Fibroblast of skin of left quadriceps (primary cell): ENCODE data around the gene TM2D3.

Source experiments
- DNase-seq, 2 experiments: peaks; one replicate each; pipeline ENCODE4 v3.0.0-alpha.2; 2013; ENCODE audit warnings: low read depth in 2 of 2

Gene TM2D3, protein sequence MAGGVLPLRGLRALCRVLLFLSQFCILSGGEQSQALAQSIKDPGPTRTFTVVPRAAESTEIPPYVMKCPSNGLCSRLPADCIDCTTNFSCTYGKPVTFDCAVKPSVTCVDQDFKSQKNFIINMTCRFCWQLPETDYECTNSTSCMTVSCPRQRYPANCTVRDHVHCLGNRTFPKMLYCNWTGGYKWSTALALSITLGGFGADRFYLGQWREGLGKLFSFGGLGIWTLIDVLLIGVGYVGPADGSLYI

GRCh38 chr15:101652098-101652785 lies at the start of gene TM2D3:
TSS of gene TM2D3 (minus strand) at chr15:101652381. CDS start at chr15:101652361, 20 bp downstream.
- DNase-seq = peak; percentile 78 to 80

DNA sequence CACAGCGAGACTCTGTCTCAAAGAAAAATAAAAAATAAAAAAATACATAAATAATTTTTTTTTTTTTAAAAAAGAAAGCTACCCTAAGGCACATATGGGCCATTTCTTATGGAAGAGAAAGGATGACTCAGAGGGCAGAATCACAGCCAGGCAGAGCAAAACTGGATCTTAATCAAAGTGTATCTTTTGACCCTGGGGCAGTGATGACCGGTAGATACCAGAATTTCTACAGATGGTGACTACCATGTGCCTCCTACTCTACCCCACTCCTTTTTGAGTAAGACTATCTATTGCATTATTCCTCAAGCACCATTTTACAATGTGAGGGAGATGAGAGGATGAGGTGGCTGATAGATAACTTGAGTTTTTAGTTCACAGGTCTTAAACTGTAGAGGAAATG lies 46.1 kb upstream of the TM2D3 start:
- DNase-seq = no peak

- DNase-seq = no peak
Measured at GRCh38 chr15:101697488-101697887, 45.3 kb upstream of the TM2D3 start.

DNA sequence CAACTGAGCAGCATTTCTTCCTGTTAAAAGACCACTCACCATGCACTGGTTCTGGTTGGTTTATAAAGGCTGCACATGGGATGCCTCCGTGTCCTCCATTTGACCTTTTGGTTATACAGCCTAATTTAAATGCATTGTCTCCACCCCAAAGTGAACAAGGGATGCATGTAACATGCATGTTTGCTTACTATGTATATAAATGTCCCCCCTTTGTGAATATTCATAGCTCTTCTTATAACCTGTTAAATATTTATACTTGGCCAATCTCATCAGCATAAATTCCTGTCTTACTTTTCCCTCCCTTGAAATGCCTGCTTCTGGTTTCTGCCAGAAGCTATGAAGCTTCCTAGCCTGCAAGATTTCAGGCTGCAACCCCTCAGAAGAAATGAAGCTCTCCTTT lies 44.6 kb upstream of the TM2D3 start:
- DNase-seq = no peak

DNA sequence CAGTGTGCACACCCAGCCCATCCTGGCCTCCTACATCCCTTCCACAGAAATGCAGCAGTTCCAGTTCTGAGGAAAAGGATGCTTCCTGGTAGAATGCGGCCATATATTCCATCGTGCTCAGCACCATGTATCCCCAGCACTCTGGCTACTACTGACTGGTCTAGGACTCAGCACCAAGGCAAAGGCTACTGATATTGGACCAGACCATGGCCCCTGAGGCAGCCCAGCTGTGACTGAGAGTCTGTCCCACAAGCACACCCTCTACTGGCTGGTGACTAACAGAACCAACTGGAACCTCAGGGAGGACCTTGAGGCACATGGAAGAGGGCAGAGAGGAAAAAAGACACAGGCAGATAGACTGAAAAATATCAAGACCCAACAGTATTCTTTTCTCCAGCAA lies 42.1 kb upstream of the TM2D3 start:
- DNase-seq = no peak

DNA sequence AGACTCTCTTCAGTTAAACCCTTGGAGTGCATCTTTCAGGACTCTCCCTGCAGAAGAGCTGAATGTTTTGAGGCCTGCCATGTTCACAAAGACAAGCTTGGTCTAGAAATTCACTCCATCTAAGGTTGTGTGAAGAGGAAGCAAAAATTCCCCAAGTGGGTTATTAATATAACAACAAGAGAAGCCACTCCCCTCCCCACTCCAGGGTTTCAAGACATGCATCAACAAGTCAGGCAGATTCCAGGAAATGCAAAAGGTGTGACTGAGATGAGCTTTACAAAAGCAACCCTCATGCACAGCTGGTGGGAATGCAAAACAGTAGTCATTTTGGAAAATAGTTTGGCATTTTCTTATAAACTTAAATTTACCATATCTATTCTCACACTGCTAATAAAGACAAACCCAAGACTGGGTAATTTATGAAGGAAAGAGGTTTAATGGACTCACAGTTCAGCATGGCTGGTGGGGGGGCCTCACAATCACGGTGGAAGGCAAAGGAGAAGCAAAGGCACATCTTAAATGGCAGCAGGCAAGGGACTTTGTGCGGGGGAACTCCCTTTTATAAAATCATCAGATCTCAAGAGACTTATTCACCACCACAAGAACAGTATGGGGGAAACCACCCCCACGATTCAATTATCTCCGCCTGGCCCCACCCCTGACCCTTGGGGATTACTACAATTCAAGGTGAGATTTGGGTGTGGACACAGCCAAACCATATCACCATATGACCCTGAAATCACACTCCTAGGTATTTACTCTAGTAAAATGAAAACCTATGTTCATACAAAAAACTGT lies 40.8 kb upstream of the TM2D3 start:
- no peak for DNase-seq

GRCh38 chr15:101689901-101690300 lies 37.7 kb upstream of the TM2D3 start:
- no peak for DNase-seq

DNA sequence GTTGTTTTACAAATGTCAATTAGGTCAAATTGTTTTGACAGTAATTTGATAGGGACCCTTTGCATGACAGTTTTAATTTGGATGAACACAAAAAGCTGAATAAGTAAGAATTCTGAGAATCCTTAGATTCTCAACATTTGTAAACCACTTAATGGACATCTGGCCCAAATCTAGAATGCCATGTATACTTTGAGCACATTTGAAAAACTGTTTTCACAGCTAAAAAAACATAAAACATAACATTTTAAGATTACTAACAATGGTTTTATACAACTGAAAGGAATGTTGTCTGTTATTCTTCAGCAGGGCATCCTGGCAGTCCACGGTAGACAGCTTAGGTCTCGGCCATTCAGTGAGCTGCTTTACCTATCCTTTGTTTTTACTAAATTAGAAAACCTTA lies 34.5 kb upstream of the TM2D3 start:
- DNase-seq = no peak

DNA sequence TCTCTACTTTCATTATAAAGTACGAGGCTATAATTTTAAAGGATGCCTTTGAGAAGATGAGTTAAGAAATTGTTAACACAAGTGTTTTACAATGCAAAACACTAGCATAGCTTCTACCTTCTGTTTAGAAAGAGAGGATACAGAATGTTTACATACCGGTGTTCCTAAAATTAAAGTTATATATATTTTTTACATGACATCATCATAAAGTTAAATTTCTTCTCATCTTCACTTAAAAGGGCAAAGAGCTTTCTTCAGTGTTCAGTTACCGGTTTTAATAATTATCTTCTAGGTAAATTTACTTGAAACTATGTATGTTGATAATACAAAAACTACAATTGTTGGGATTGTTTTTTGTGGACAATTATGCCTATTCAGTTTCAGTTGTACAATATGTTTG lies 32.7 kb upstream of the TM2D3 start:
- DNase-seq = no peak

DNA sequence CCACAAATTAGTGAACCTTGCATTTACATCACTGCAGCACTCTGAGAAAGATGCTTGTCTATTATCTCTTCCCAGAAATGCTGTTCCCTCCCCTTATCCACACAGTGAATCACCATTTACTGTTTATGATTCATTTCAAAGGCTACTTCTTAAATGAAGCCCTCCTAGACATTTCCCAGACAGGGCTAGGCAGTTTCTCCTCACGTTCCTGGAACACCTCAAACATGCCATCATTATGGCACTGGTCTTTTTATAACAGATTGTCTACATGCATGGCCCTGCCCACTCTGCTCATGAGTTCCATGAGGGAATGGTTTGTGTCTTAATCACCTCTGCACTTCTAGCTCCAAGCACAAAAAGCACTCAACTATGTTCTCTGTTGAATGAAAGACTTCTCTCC lies 32.2 kb upstream of the TM2D3 start:
- DNase-seq = peak; percentile 36 to 39

DNA sequence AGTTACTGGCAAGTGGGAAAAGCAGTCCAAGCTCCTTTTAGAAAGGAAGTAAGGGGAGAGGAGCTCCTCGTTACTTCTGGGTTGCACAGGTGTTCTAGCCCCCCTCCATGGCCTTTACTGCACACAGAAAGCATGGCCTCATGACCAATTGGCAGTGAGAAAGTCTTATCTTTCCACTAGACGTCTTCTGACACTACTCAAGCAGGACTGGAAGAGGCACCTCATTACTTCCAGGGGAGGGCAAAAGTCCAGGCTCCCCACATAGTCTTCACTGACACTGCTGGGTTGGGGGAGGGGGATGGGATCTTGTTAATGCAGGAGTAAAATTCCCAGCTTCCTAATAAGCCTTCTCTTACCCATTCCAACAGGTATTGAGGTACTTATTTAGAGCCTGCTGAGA lies 27.6 kb upstream of the TM2D3 start:
- DNase-seq = no peak

DNA sequence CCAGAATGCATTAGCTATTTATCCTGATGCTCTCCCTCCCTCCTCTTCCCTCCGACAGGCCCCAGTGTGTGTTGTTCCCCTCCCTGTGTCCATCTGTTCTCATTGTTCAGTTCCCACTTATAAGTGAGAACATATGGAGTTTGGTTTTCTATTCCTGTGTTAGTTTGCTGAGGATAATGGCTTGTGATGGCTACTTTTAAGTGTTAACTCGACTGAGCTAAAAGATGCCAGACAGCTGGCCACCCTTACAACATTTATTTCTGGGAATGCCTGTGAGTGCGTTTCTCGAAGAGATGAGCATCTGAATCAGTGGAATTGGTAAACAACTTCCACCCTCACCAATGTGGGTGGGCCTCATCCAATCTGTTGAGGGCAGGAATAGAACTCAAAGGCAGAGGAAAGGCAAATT lies 24.7 kb upstream of the TM2D3 start:
- peak; percentile 56 to 59 for DNase-seq

DNA sequence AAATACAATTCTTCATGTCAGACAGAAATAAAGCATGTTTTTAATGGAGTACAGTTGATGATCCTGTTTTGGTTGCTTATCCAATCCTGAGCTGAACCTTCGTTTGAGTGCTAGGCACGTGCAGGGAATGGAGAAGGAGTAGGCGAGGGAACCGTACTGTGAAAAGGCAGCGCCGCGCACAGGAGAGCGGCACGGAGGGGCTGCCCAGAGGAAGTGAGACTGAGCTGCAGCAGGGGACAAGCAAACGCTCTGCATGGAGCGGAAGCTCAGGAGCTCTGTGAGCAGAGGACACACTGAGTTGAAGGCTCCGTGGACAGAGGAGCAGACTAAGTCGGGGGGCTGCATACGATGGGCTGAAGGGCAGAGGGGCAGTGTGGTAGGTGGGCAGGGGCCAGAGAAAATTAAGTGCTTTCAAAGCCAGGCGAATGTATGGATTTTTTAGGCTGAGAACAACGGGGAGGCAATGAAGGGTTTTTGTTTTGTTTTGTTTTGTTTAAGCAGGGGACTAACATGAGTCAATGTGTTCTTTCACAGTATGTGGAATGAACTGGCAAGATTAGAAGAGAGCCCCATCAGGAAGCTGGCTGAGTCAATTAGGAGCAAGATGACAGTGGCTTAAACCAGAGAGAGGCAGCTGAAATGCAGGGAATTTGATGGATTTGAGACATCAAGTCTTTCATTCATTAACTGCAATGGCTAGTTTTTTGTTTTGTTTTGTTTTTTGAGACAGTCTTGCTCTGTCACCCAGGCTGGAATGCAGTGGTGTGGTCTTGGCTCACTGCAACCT lies 23.8 kb upstream of the TM2D3 start:
- no peak for DNase-seq

DNA sequence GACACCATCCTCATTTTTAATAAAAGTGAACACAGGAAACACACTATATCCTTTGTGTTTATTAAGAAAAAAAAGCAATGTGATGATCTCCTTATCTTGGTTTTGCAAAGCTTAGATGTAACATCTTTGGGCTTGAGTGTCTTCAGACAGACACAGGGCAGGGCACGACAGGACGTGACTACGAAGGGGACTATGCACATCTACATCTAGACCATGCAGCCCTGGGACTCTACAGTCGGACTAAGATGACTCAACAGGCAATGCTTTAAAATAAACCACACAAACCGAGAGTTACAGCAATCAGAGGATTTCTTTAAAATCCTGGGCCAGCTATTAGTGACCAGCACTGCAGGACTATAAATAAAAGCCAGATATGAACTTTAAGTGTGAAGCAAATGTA lies 22.8 kb upstream of the TM2D3 start:
- DNase-seq = peak; percentile 56 to 58

DNA sequence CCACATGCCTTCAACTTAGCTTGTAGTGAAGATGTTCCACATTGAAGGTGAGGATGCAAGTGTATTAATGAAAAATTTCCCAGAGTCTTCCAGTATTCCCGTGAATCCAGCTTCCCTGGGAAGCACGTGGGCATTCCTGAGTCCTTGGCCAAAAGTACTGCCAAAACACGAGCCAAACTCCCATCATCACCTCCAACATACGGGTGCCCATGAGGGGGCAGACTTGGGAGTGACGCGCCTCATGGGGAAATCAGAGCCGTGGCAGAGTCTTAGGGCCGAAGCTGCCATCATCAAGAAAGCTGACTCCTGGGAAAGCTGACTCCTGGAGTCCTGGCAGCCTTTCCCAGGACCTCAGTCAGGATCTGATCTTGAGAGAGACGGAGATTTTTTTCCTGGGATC lies 20.1 kb upstream of the TM2D3 start:
- no peak for DNase-seq

DNA sequence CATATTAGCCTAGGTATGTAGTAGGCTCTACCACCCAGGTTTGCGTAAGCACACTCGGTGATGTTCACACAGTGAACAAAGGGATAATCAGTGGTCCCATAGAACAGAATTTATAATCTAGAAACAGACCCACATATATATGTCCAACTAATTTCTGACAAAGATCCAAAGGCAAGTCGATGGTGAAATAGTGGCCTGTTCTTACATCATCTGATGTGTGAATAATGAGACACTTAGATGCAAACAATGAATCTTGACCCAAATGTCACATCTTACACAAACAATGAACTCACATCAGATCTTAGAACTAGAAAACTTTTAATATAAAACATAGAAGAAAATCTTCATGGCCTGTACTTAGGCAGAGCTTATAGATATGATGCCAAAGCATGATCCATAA lies 17.6 kb upstream of the TM2D3 start:
- no peak for DNase-seq

GRCh38 chr15:101667881-101668280 lies 15.7 kb upstream of the TM2D3 start:
- no peak for DNase-seq

DNA sequence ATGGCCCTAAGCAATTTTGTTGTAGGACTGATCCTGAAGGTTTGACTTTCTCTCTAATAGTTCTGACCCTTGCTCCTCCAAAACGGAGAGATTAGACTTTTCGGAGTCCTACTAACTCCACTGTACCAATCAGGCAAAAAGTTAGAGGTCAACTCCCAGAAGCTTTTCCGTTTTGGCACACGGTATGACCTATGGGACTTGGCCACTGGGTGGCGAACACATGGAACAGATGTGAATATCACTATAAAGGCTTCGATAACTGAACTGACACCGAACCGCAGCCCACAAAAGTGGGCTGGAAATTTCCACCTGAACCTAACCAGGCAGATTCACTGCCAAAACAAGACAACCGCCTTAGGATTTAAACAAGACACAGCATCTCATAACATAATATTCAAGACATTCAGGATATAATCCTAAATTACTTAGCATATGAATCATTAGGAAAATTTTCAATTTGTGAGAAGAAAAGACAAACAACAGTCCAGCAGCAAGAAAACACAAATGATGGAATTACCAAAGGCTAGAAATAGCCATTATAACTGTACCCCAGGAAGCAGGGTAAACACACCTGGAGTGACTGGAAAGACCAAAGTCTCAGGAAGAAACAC lies 12.2 kb upstream of the TM2D3 start:
- DNase-seq = no peak

DNA sequence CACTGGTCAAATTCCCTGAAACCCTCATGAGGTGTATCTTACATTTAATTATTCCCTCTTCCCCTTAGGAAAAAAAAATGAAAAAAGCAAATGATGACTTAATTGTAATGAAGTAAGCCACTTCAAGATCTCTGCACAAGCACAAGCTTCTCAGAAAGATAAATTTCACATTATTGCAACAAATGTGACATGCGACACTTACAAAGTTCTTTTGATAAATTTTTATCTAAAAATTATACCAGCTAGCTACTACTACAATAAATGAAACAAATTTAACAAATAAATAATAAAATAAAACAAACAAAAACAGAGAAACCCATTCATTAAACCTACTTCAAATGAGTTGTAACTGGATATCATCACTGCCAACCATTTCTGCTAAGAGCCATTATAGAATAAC lies 10.0 kb upstream of the TM2D3 start:
- DNase-seq = no peak

- DNase-seq = no peak
Measured at GRCh38 chr15:101660005-101660404, 7.8 kb upstream of the TM2D3 start.

DNA sequence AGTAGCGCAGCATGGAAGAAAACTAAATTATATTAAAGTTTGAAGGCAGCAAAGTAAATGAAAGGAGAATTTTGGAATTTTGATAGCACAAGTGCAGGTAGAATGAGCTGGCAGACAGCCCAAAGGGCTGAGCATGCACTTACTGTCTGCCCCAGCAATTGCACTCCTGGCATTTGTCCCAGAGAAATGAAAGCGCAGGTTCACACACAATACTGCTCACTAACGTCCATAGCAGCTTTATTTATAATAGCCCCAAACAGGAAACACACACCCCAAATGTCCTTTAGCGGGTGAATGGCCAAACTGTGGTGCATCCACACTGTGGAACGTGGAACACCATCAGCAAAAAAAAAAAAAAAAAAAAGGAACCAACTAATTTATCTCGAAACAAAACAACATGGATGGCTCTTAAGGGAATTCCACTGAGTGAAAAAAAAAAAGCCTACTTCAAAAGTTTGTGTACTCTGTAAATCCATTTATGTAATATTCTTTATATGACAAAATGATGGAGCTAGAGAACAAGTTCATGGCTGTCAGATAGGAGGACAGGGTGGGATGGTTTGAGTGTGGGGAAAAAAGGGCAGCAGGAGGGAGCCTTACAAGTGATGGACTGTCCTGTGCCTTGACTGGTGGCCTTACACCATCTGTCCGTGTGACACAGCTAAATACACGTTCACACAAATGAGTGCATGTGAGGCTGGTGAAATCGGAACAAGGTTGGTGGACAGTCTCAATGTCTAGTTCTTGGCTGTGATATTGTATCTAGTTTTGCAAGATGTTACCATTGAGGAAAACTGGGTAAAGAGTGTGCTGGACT lies 6.0 kb upstream of the TM2D3 start:
- no peak for DNase-seq
